WERI-Rb-1 (cell line): ENCODE results near the gene NDP.

Experiments
- DNase-seq: peaks from one replicate; pipeline ENCODE4 v3.0.0-alpha.2; 2020
- H3K27ac ChIP-seq: fragments of 250-450 bp; sonication (Bioruptor Pico); 2 replicates; pipeline ENCODE4 v1.5.1; 2020; ENCODE audit warnings: mild to moderate bottlenecking, moderate library complexity
- H3K27me3 ChIP-seq: fragments of 250-450 bp; sonication (Bioruptor Pico); 2 replicates; pipeline ENCODE4 v1.5.1; 2021; ENCODE audit warnings: mild to moderate bottlenecking, low read depth, moderate library complexity; ENCODE audit not compliant: insufficient read depth, severe bottlenecking
- H3K36me3 ChIP-seq: fragments of 250-450 bp; sonication (Bioruptor Pico); 2 replicates; pipeline ENCODE4 v1.5.1; 2020; ENCODE audit warnings: mild to moderate bottlenecking, moderate library complexity
- H3K4me3 ChIP-seq: 2 replicates; pipeline ENCODE4 v1.5.1; 2011; ENCODE audit warnings: low read depth, mild to moderate bottlenecking, control low read depth, low read length
- H3K9me3 ChIP-seq: fragments of 250-450 bp; sonication (Bioruptor Pico); 2 replicates; pipeline ENCODE4 v1.5.1; 2021; ENCODE audit warnings: mild to moderate bottlenecking, moderate library complexity; ENCODE audit not compliant: severe bottlenecking
- CTCF ChIP-seq: IDR thresholded peaks from 2 replicates; pipeline ENCODE4 v1.5.1; 2011; ENCODE audit warnings: low read depth, mild to moderate bottlenecking, control low read depth, inconsistent platforms, low read length

NDP gene

DNA sequence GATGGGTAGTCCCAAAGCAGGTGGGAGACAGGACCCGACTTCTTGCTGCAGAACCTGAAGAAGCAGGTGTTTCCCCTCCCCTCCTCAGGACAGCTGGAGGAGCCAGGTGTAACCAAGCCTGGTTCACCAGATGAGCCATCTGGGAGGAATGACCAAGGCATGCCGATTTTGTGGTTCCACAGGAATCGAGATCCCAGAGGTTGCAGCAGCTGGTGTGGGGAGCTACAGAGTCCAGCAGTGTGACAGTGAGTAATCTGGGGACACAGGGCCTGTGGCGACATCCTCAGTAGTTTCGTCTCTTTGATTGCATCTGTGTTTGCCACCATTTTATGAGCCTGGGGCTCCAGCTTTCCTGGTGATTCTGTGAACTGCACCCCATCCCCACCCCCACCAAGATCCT lies 2.6 kb upstream of the NDP start:
- no peak for DNase-seq
- no peak for TF ChIP-seq CTCF
- Histone ChIP-seq H3K27ac (no peak overlapping the region), H3K4me3 (no peak overlapping the region), H3K9me3 (no peaks in the 10 kb centered on the region), H3K36me3 (no peaks in the 10 kb centered on the region), H3K27me3 (peaks cover 11% of the 10 kb centered on the region)

- TF ChIP-seq CTCF, result no peak
- DNase-seq, result no peak
- Histone ChIP-seq H3K27me3 (peaks cover 11% of the 10 kb centered on the region), H3K36me3 (no peaks in the 10 kb centered on the region), H3K9me3 (no peaks in the 10 kb centered on the region), H3K4me3 (no peak overlapping the region), H3K27ac (no peak overlapping the region)
Observed at GRCh38 chrX:43974741-43975465, 1.7 kb upstream of the NDP start.

DNA sequence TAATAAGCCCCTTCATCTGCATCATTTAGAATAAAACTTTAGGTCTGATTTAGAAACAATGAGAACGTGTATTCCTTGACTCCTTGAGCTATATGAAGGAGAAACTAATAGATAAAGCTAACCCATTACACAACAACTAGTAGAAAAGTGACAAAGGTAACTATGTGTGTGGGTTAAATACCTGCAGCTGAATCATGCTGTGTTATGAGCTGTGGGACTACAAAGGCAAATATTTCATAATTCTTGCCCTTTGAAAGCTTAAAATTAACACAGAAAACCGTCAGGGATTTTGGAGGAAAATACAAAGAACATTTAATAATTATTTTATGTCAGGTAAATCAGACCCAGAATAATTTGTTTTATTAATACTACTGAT lies 898 bp upstream of the NDP start:
- H3K36me3 ChIP-seq, result no peaks in the 10 kb centered on the region
- no peak overlapping the region for H3K27ac ChIP-seq
- peaks cover 8% of the 10 kb centered on the region for H3K27me3 ChIP-seq
- H3K4me3 ChIP-seq, result no peak overlapping the region
- no peak for TF ChIP-seq CTCF
- no peak for DNase-seq
- no peaks in the 10 kb centered on the region for H3K9me3 ChIP-seq

DNA sequence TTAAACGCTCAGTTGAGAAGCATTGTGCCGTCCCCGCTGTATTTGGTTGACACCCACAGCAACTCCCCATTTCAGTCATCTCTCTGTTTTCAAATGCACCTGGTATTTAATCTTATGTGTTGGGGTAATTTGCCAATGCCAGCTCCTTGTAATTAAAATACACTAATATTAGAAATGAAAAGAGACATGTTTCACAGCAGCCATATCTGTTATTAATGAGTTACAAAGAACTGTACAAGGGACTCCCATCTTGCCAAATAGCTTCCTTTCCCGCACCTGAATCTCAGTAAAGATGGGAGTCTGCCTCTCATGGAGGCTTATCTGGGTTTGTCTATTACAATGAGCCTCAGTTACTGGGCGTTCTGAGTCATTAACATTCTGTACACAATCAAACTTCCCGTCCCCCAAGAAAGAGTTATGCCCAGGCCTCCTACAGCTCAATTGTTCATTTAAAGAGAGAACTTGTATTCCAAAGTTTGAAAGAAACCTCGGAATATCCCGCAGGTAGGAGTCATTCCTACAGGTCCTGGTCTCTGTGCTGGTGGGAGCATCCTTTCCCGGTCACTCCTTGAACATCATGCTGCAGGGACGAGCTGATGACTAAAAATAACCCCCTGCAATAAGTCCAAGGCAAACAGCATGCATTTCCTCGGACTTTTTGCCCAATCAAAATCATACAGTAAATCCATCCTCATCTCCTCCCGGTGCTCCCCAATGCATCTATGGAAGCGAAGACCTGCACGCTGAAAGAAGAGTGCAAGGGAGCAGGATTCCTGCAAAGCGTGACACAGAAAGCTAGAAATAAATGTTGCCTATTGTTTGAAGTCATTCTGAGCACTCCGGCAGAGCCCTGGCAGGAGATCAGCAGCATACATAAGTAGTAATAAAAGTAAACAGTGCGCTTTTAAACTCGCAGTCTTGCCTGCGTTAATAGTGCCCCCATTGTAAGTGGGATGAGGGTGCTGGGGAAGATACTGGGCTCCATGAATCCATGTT lies 926 bp downstream of the NDP start:
- H3K27ac ChIP-seq, result no peak overlapping the region
- H3K9me3 ChIP-seq, result no peaks in the 10 kb centered on the region
- H3K27me3 ChIP-seq, result peaks cover 5% of the 10 kb centered on the region
- H3K4me3 ChIP-seq, result no peak overlapping the region
- DNase-seq, result no peak
- H3K36me3 ChIP-seq, result no peaks in the 10 kb centered on the region
- TF ChIP-seq CTCF, result no peak

DNA sequence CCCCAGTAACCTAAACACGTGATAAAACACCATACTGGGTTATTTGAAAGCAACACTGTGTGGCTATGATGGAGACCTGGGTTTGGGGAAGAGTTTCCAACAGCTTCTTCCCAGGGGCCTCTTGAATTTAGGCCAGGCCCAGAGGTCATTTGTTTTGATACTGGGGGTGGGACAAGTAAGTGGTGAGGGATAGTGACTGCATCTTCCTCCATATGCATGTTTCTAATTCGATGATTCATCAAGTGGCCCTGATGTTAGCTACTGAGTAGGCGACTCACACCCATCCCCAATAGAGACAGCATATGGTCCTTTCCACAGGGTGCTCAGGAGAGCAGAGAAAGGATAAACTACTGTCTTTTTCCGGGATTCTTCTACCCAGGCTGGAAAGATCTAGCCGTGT lies 2.7 kb downstream of the NDP start:
- no peak overlapping the region for H3K27ac ChIP-seq
- DNase-seq, result no peak
- H3K9me3 ChIP-seq, result no peaks in the 10 kb centered on the region
- no peaks in the 10 kb centered on the region for H3K36me3 ChIP-seq
- H3K27me3 ChIP-seq, result peaks cover 5% of the 10 kb centered on the region
- TF ChIP-seq CTCF, result no peak
- H3K4me3 ChIP-seq, result no peak overlapping the region
